ENCODE measurements around the gene EPN1.
"Not testable (repeated sequence)": the region's sequence is repeated elsewhere in the genome, so short reads cannot be mapped to it uniquely, and the experiment has no call there.

- not testable (repeated sequence) for TF ChIP-seq POLR2A (IDR thresholded peaks at IDR 0.05; ENCODE audit: extremely low read depth, insufficient read length); MAX (IDR thresholded peaks at IDR 0.05; ENCODE audit: low read depth, low read length); MYC (IDR thresholded peaks at IDR 0.05; ENCODE audit: low read depth, low read length)
- TF ChIP-seq, protein P1, sequence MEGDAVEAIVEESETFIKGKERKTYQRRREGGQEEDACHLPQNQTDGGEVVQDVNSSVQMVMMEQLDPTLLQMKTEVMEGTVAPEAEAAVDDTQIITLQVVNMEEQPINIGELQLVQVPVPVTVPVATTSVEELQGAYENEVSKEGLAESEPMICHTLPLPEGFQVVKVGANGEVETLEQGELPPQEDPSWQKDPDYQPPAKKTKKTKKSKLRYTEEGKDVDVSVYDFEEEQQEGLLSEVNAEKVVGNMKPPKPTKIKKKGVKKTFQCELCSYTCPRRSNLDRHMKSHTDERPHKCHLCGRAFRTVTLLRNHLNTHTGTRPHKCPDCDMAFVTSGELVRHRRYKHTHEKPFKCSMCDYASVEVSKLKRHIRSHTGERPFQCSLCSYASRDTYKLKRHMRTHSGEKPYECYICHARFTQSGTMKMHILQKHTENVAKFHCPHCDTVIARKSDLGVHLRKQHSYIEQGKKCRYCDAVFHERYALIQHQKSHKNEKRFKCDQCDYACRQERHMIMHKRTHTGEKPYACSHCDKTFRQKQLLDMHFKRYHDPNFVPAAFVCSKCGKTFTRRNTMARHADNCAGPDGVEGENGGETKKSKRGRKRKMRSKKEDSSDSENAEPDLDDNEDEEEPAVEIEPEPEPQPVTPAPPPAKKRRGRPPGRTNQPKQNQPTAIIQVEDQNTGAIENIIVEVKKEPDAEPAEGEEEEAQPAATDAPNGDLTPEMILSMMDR (IDR thresholded peaks at IDR 0.05; ENCODE audit: low read depth, low read length): not testable (repeated sequence)
Measured at GRCh38 chr19:55758797-55759196, 83.8 kb downstream of the EPN1 start, which contains the start of gene RFPL4A.

Data from NB4 (cell line).